Stomach smooth muscle (tissue), 2 donors: ENCODE measurements around the gene CHMP6.
"Not testable (repeated sequence)": the region's sequence is repeated elsewhere in the genome, so short reads cannot be mapped to it uniquely, and the experiment has no call there.

Experiments
- H3K27ac ChIP-seq: one replicate; pipeline ENCODE4 v1.7.0; 2013; ENCODE audit warnings: mild to moderate bottlenecking, low read length, inconsistent platforms
- H3K27me3 ChIP-seq, 2 donors: one replicate each; pipeline ENCODE4 v1.7.0; 2013; ENCODE audit warnings: low read length in 2 of 2; ENCODE audit not compliant: insufficient read depth in 2 of 2, control insufficient read depth in 1 of 2
- H3K36me3 ChIP-seq, 2 donors: one replicate each; pipeline ENCODE4 v1.7.0; 2013; ENCODE audit warnings: low read length in 2 of 2; ENCODE audit not compliant: control insufficient read depth in 2 of 2, insufficient read depth in 2 of 2
- H3K4me1 ChIP-seq: one replicate; pipeline ENCODE4 v1.7.0; 2013; ENCODE audit warnings: low read length; ENCODE audit not compliant: control insufficient read depth, insufficient read depth
- H3K4me3 ChIP-seq, 2 donors: one replicate each; pipeline ENCODE4 v1.7.0; 2013; ENCODE audit warnings: low read length in 2 of 2
- H3K9ac ChIP-seq, 2 donors: one replicate each; pipeline ENCODE4 v1.7.0; 2013; ENCODE audit warnings: low read length in 2 of 2, mild to moderate bottlenecking in 1 of 2
- H3K9me3 ChIP-seq, 2 donors: one replicate each; pipeline ENCODE4 v1.7.0; 2013; ENCODE audit warnings: low read length in 2 of 2; ENCODE audit not compliant: control insufficient read depth in 2 of 2
- donor health status: healthy.
- donor health status: Pancreatic carcinoma.

The CHMP6 gene

DNA sequence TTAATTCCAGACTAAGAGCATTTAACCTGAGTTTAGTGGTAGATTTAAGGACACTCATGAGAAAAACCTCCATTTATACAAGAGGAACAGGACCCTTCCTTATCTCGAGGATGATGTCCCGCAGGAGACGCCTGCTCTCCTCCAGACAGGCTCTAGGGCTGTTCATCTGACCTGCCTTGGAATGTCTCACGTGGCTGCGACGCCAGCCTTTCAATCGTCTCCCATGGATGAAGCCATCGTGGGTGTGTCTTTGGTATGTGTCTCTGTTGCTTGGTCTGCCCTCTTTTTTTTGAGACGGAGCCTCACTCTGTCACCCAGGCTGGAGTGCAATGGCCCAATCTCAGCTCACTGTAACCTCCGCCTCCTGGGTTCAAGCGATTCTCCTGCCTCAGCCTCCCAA is 16.5 kb downstream of the CHMP6 start:
- H3K27me3 ChIP-seq: peaks cover 8 to 15% of the 10 kb centered on the region in 2 donors
- H3K9me3 ChIP-seq: no peaks in the 10 kb centered on the region
- H3K36me3 ChIP-seq: no peaks in the 10 kb centered on the region
- no peak overlapping the region for H3K4me3 ChIP-seq
- H3K9ac ChIP-seq: no peak overlapping the region
- peaks cover 9% of the 10 kb centered on the region for H3K4me1 ChIP-seq
- H3K27ac ChIP-seq: no peak overlapping the region

- H3K9me3 ChIP-seq: no peaks in the 10 kb centered on the region
- no peaks in the 10 kb centered on the region for H3K36me3 ChIP-seq
- no peak overlapping the region for H3K4me3 ChIP-seq
- peaks cover 6 to 7% of the 10 kb centered on the region in 2 donors for H3K27me3 ChIP-seq
- H3K9ac ChIP-seq: no peak overlapping the region
- no peak overlapping the region for H3K27ac ChIP-seq
- H3K4me1 ChIP-seq: peaks cover 7% of the 10 kb centered on the region
Observed at GRCh38 chr17:81009136-81009535, 17.5 kb downstream of the CHMP6 start.

- Histone ChIP-seq H3K4me1 (no peaks in the 10 kb centered on the region), H3K27ac (no peak overlapping the region), H3K27me3 (no peaks in the 10 kb centered on the region), H3K4me3 (no peak overlapping the region), H3K36me3 (no peaks in the 10 kb centered on the region), H3K9ac (no peak overlapping the region), H3K9me3 (no peaks in the 10 kb centered on the region)
Observed at GRCh38 chr17:81010935-81011334, 19.3 kb downstream of the CHMP6 start.

DNA sequence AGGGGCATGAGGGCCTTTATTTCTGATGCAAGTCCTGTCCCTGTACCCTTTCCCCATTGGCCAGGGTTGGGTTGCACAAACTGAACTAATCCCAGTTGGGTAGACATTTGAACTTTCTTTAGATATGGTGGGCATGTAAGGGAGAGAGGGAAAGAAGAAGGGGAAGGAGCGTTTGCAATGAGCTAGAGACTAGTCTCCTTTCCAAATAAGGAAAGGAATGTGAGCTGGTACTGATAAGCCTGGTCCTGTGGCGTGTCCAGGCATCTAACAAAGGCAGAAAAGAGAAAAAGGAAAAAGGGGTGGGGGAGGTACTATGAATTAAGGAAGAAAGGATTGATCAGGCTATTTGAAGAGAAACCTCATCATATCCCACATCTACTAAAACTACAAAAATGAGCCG is 20.3 kb downstream of the CHMP6 start:
- no peaks in the 10 kb centered on the region for H3K9me3 ChIP-seq
- H3K36me3 ChIP-seq: no peaks in the 10 kb centered on the region
- H3K27ac ChIP-seq: no peak overlapping the region
- H3K4me3 ChIP-seq: no peak overlapping the region
- no peak overlapping the region for H3K9ac ChIP-seq
- no peaks in the 10 kb centered on the region for H3K4me1 ChIP-seq
- no peaks in the 10 kb centered on the region for H3K27me3 ChIP-seq

DNA sequence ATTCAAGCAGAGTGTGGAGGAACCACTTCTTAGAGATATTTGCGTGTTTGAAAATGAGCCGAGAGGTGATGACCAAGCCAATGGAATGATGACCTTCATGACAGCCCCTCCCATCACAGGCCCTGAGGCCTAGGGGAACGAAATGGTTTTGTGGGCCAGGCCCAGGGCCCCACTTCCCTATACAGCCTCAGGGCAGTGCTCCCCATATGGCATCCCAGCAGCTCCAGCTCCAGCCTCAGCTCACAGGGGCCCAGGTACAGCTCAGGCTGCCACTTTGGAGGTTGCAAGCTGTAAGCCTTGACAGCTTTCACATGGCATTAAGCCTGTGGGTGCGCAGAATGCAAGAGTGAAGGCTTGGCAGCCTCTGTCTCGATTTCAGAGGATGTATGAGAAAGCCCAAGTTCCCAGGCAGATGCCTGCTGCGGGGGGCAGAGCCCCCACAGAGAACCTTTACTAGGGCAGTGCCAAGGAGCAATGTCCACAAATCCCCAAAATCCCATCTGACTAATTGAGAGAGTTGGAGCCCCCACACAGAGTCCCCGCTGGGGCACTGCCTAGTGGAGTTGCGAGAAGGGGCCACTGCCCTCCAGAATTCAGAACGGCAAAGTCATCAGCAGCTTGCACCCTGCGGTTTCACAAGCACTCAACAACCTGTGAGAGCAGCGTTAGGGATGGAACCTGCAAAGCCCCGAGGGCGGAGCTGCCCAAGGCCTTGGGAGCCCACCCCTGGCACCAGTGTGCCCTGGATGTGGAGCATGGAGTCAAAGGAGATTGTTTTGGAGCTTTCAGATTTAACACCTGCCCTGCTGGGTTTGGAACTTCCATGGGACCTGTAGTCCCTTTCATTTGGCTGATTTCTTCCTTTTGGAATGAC is 21.2 kb downstream of the CHMP6 start:
- H3K9me3 ChIP-seq: no peaks in the 10 kb centered on the region
- no peaks in the 10 kb centered on the region for H3K36me3 ChIP-seq
- no peak overlapping the region for H3K4me3 ChIP-seq
- H3K27me3 ChIP-seq: no peaks in the 10 kb centered on the region
- H3K4me1 ChIP-seq: peaks cover under 1% of the 10 kb centered on the region
- H3K27ac ChIP-seq: no peak overlapping the region
- H3K9ac ChIP-seq: no peak overlapping the region

GRCh38 chr17:81013642-81014041 is 22.0 kb downstream of the CHMP6 start:
- Histone ChIP-seq H3K4me1 (peaks cover 9% of the 10 kb centered on the region), H3K36me3 (no peaks in the 10 kb centered on the region), H3K27me3 (no peaks in the 10 kb centered on the region)

GRCh38 chr17:81015136-81015535 is 23.5 kb downstream of the CHMP6 start:
- no peak overlapping the region for H3K9ac ChIP-seq
- H3K9me3 ChIP-seq: no peaks in the 10 kb centered on the region
- no peak overlapping the region for H3K27ac ChIP-seq
- H3K4me1 ChIP-seq: peaks cover 9% of the 10 kb centered on the region
- H3K4me3 ChIP-seq: no peak overlapping the region
- no peaks in the 10 kb centered on the region for H3K27me3 ChIP-seq
- H3K36me3 ChIP-seq: no peaks in the 10 kb centered on the region

More at GRCh38 chr17:81013642-81014041, 22.0 kb downstream of the CHMP6 start:
- Histone ChIP-seq H3K9me3 (no peaks in the 10 kb centered on the region), H3K27ac (no peak overlapping the region), H3K9ac (no peak overlapping the region), H3K4me3 (no peak overlapping the region)

DNA sequence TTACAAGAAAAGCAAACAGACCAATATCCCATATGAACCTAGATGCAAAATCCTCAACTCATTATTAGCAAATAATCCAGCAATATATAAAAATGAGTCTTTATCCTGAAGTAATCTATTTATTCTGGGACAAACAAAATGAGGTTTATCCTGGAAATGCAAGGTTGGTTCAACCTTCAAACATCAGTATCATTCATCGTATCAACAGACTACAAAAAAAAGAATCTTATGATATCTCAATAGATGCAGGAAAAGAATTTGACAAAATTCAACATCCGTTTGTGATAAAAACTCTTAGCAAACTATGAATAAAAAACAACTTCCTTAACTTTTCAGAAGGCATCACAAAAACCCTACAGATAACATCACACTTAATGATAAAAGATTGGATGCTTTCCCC is 24.9 kb downstream of the CHMP6 start:
- Histone ChIP-seq H3K9ac (no peak overlapping the region), H3K27ac (no peak overlapping the region), H3K4me3 (no peak overlapping the region), H3K27me3 (no peaks in the 10 kb centered on the region), H3K9me3 (no peaks in the 10 kb centered on the region), H3K36me3 (no peaks in the 10 kb centered on the region), H3K4me1 (peaks cover 22% of the 10 kb centered on the region)

- not testable (repeated sequence) for H3K4me3 ChIP-seq, H3K27me3 ChIP-seq, H3K9ac ChIP-seq, H3K9me3 ChIP-seq, H3K36me3 ChIP-seq
- Histone ChIP-seq H3K27ac (peak overlapping the region; percentile 80), H3K4me1 (peaks cover 25% of the 10 kb centered on the region)
Observed at GRCh38 chr17:81017330-81017729, 25.7 kb downstream of the CHMP6 start.

DNA sequence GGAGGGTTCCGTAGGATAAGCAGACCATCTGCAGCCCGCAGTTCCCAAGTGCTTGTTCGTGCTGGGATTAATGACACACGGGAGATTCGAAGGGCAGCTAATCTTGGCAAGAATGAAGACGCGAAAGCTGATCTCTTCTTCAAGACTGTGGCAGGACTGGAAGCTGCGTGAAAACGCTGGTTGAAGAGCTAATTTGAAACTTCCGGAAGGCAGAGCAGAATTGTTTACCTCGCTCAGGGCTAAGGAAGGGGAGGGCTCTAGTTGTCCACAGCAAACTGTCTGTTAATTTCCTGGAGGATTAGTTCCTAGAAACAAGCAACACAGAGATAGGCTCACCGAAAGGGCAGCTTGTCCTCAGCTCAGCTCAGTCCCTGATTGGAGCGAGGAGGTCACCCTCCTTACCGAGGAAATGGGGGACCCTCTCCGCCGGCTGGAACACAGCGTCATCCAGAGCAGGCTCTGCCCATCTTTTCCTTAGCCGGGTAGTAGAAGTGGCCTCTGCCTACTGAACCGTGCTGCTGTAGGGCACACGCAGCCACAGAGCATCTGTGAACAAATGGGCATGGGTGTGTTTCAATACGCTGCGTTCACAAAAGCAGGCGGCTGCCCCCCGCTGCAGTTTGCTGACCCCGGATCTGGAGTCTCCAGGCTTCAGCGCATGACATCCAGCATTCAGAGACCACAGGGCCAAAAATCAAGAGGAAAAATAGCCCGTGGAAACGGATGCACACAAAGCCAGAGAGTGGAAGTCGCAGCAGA is 26.6 kb downstream of the CHMP6 start:
- Histone ChIP-seq H3K9me3 (no peaks in the 10 kb centered on the region), H3K27ac (peak overlapping the region; percentile 80), H3K27me3 (no peaks in the 10 kb centered on the region), H3K9ac (peak overlapping the region; percentile 7 to 79), H3K4me1 (peaks cover 25% of the 10 kb centered on the region), H3K36me3 (no peaks in the 10 kb centered on the region), H3K4me3 (peak overlapping the region; percentile 62 to 70)
